Activated CD8-positive, alpha-beta T cell treated with anti-CD3 and anti-CD28 coated beads for 36 hours (primary cell): ENCODE results near the gene LAMA5. TPM values are rescaled to one million over a fixed set of nuclear protein-coding genes. Genes with fewer than 3 reads are reported as not detected.

Experiments used
- ATAC-seq: fragments of 200-7000 bp; cut with Tn5 transposase; one replicate; pipeline ENCODE4 v1.10.0; 2021; ENCODE audit warnings: mild to moderate bottlenecking, moderate library complexity
- CTCF ChIA-PET: fragments of 350-600 bp; sonication (Branson Sonifier 250); formaldehyde crosslinking; loops from one replicate; lab custom pipeline; 2021; ENCODE audit warnings: antibody characterized with exemption; lab: Charles Lee
- POLR2A ChIA-PET: fragments of 350-600 bp; sonication (Branson Sonifier 250); formaldehyde crosslinking; loops from one replicate; lab custom pipeline; 2021; ENCODE audit warnings: antibody characterized with exemption; lab: Charles Lee
- DNase-seq: peaks from one replicate; pipeline ENCODE4 v3.0.0-alpha.2; 2020
- H3K27ac Mint-ChIP-seq: one replicate; pipeline ENCODE4 v1.8.0; 2021; ENCODE audit warnings: mild to moderate bottlenecking, mixed read lengths
- H3K27me3 Mint-ChIP-seq: one replicate; pipeline ENCODE4 v1.8.0; 2021; ENCODE audit warnings: mixed read lengths
- H3K36me3 Mint-ChIP-seq: one replicate; pipeline ENCODE4 v1.8.0; 2021; ENCODE audit warnings: low read depth, mixed read lengths
- H3K4me1 Mint-ChIP-seq: one replicate; pipeline ENCODE4 v1.8.0; 2021; ENCODE audit warnings: low read depth, mixed read lengths
- H3K4me3 Mint-ChIP-seq: one replicate; pipeline ENCODE4 v1.8.0; 2021; ENCODE audit warnings: mild to moderate bottlenecking, moderate library complexity, mixed read lengths
- H3K9me3 Mint-ChIP-seq: one replicate; pipeline ENCODE4 v1.8.0; 2021; ENCODE audit warnings: mixed read lengths
- intact Hi-C: fragments of 100-400 bp; cut with micrococcal nuclease; formaldehyde crosslinking; loops from one replicate; pipeline ENCODE4 v1.10.0; 2022
- total RNA-seq, 2 experiments: library from RNA; stranded (reverse); gene quantifications; one replicate each; pipeline ENCODE4 v1.2.3, GENCODE V29; 2021
- TF ChIP-seq, protein P1 (sequence below): fragments of 200-600 bp; IDR thresholded peaks from one replicate; pipeline ENCODE4 v1.8.0; 2022; ENCODE audit warnings: antibody characterized with exemption, mild to moderate bottlenecking

Gene LAMA5
- total RNA-seq, 2 experiments from 2014 or later = 0.25 to 0.76 TPM

DNA sequence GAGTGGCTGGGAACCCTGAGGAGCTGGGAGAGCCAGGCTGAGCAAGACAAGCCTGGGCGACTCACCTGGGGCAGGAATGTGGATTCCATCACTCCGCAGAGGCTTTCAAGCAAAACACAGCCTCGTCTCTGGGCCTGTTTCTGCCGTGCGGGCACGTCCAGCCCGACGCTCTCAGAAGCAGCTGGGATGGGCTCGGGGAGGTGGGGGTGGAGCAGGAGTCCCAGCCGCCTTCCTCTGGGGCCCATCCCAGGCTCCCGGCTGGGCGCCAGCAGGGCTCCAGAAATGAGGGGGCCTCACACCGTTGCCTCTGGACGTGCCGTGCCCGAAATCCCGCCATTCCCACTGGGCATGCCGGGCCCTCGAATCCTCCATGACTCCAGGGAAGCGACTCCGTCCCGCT, 11.1 kb upstream of the LAMA5 start:
- intact Hi-C loops = no loop called here
- POLR2A ChIA-PET = interaction anchor here (1.7 kb wide), 1 partner anchor 8 kb away, joined by 5 read pairs; the partner anchor contains the start of gene RPS21

DNA sequence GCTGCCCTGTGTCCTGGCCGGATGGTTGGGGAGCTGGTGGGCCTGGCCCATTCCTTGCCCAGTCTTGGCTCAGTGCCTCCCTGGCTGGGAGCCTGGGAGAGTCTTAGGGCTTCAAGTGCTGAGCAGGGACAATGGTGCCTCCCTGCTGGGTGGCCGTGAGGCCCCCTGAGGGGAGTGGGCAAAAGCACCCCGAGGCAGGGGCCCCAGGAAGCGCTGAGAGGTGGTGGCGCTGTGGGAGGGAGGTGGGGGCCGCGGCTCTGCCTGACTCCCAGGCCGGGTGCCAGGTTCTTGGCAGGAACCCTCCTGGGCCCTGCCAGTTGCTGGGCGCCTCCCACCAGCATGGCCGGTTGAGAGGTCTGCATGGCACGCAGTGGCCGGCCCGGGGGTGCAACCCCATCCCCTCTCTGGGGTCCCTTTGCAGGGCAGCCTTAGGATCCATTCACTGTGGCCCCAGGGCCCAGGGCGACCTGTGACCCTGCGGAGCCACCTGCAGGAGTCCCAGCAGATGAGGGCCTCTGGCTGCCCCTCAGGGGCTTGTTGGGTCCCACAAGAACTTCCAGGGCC, 10.6 kb upstream of the LAMA5 start:
- H3K27me3 Mint-ChIP-seq = peaks cover 2% of the 10 kb centered on the region
- no peak overlapping the region for H3K27ac Mint-ChIP-seq
- DNase-seq = no peak
- no peak for ATAC-seq
- peaks cover 12% of the 10 kb centered on the region for H3K36me3 Mint-ChIP-seq
- TF ChIP-seq, protein P1, sequence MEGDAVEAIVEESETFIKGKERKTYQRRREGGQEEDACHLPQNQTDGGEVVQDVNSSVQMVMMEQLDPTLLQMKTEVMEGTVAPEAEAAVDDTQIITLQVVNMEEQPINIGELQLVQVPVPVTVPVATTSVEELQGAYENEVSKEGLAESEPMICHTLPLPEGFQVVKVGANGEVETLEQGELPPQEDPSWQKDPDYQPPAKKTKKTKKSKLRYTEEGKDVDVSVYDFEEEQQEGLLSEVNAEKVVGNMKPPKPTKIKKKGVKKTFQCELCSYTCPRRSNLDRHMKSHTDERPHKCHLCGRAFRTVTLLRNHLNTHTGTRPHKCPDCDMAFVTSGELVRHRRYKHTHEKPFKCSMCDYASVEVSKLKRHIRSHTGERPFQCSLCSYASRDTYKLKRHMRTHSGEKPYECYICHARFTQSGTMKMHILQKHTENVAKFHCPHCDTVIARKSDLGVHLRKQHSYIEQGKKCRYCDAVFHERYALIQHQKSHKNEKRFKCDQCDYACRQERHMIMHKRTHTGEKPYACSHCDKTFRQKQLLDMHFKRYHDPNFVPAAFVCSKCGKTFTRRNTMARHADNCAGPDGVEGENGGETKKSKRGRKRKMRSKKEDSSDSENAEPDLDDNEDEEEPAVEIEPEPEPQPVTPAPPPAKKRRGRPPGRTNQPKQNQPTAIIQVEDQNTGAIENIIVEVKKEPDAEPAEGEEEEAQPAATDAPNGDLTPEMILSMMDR = no peak
- POLR2A ChIA-PET = interaction anchor here (1.7 kb wide), 1 partner anchor 9 kb away, joined by 5 read pairs; the partner anchor contains the start of gene RPS21
- intact Hi-C loops = no loop called here
- no peak overlapping the region for H3K4me3 Mint-ChIP-seq
- H3K4me1 Mint-ChIP-seq = peaks cover 6% of the 10 kb centered on the region
- CTCF ChIA-PET = no interaction called here
- peaks cover 4% of the 10 kb centered on the region for H3K9me3 Mint-ChIP-seq

More for the DNA sequence above, 11.1 kb upstream of the LAMA5 start:
- H3K9me3 Mint-ChIP-seq = peaks cover 4% of the 10 kb centered on the region
- DNase-seq (no peak), ATAC-seq (no peak)
- H3K36me3 Mint-ChIP-seq = peaks cover 14% of the 10 kb centered on the region
- H3K27ac Mint-ChIP-seq = no peak overlapping the region
- no peak overlapping the region for H3K4me3 Mint-ChIP-seq
- peaks cover 9% of the 10 kb centered on the region for H3K4me1 Mint-ChIP-seq
- no peaks in the 10 kb centered on the region for H3K27me3 Mint-ChIP-seq
- TF ChIP-seq, protein P1 = no peak
- CTCF ChIA-PET = no interaction called here

DNA sequence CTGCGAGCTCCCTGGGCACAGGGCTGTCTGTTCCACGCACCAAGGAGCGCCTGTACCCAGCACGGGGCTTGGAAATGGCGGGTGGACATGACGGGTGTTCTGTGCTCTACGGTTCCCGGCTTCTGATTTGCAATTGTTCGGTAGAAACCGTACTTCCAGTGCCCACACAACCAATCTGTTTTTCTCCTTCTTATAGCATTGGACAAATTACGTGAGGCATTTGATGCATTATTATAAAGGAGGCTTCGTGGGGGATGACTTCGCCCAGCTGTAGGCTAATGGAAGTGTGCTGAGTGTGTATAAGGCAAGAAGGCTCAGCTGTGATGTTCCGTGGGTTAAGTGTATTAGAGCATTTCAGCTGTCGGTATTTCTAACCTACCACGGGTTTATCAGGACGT, 10.0 kb upstream of the LAMA5 start:
- Mint-ChIP-seq H3K27me3 (peaks cover 2% of the 10 kb centered on the region), H3K27ac (no peak overlapping the region), H3K36me3 (peaks cover 5% of the 10 kb centered on the region), H3K4me3 (no peak overlapping the region), H3K4me1 (peaks cover 3% of the 10 kb centered on the region), H3K9me3 (peaks cover 3% of the 10 kb centered on the region)
- DNase-seq (no peak), ATAC-seq (no peak)
- intact Hi-C loops = no loop called here
- ChIA-PET CTCF (no interaction called here), POLR2A (interaction anchor here (1.7 kb wide), 1 partner anchor 9 kb away, joined by 5 read pairs; the partner anchor contains the start of gene RPS21)
- TF ChIP-seq, protein P1 = no peak

DNA sequence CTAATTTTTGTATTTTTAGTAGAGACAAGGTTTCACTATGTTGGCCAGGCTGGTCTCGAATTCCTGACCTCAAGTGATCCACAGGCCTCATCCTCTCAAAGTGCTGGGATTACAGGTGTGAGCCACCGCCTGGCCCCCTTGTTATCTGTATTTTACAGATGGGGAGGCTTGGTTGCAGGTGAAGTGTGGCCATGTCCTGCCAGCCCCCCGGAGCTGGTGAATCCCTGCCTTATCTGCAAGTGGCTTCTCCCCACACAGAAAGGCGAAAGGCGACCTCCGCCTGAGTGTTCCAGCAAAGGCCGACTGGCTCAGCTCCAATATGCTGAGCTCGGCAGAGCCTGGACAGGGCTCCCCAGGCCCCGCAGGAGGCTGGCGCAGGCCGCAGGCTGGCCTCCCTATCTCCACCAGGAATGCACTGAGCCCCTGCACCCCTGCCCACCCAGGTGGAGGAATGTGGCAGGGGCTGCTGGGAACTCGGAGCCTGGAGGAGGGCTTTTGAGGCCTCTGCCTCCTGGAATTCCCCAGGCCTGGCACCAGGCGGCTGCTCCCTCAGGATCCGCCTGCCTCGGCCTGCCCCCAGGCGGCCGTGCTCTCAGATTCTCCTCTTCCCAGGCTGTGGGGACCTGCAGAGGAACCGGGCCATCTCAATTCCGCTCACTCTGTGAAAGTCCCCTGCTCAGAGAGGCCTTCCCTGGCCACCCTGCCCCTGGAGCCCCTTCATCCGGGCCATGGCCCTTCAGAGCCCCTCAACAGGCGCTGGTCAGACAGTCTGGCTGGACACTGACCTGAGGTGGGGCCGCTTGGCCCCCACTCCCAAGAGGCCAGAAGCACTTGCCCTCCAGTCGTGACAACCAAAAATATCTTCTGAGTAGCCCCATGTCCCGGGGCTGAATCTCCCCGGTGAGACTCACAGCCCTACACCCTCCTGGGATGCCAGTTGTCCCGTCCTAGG, 9.3 kb upstream of the LAMA5 start:
- no peak overlapping the region for H3K27ac Mint-ChIP-seq
- peaks cover 2% of the 10 kb centered on the region for H3K27me3 Mint-ChIP-seq
- DNase-seq = no peak
- TF ChIP-seq, protein P1 = no peak
- ATAC-seq = no peak
- intact Hi-C loops = no loop called here
- H3K4me1 Mint-ChIP-seq = no peaks in the 10 kb centered on the region
- H3K36me3 Mint-ChIP-seq = no peaks in the 10 kb centered on the region
- H3K9me3 Mint-ChIP-seq = no peaks in the 10 kb centered on the region
- POLR2A ChIA-PET = interaction anchor here (1.1 to 1.7 kb wide), 2 partner anchors 10 kb away, joined by 3 to 5 read pairs; partner anchors contain the start of gene RPS21
- CTCF ChIA-PET = interaction anchor here (1.7 kb wide), 1 partner anchor 12 kb away, joined by 4 read pairs; no protein-coding TSS in a partner anchor
- H3K4me3 Mint-ChIP-seq = no peak overlapping the region
